Breast epithelium (tissue), 4 donors: ENCODE measurements around the gene IGSF22. TPM values are rescaled to one million over a fixed set of nuclear protein-coding genes. Genes with fewer than 3 reads are reported as not detected.

Experiments used
- DNase-seq, 2 donors: peaks; one replicate each; pipeline ENCODE4 v3.0.0-alpha.2; 2019; ENCODE audit warnings: low spot score in 2 of 2
- H3K27ac ChIP-seq, 2 donors: fragments of 200-600 bp; sonication (generic) in 1 of 2; one replicate each; pipeline ENCODE4 v1.5.1; 2016 to 2019; ENCODE audit warnings: mild to moderate bottlenecking in 1 of 2
- H3K27me3 ChIP-seq, 2 donors: fragments of 200-600 bp; sonication (generic) in 1 of 2; one replicate each; pipeline versions ENCODE4 v1.5.1 to v1.6.0; 2017 to 2019; ENCODE audit warnings: control low read depth in 1 of 2, mild to moderate bottlenecking in 1 of 2
- H3K36me3 ChIP-seq: fragments of 200-600 bp; one replicate; pipeline ENCODE4 v1.5.1; 2019
- H3K4me1 ChIP-seq, 2 donors: fragments of 200-600 bp; sonication (generic); one replicate each; pipeline ENCODE4 v1.5.1; 2016 to 2019; ENCODE audit warnings: control low read depth in 1 of 2
- H3K4me3 ChIP-seq, 3 donors: fragments of 200-600 bp; sonication (generic); 1 replicate in 2 of 3; 2 replicates in 1 of 3; pipeline ENCODE4 v1.5.1; 2016 to 2019; ENCODE audit warnings: mild to moderate bottlenecking in 3 of 3, moderate library complexity in 2 of 3
- H3K9me3 ChIP-seq, 2 donors: fragments of 200-600 bp; sonication (generic) in 1 of 2; one replicate each; pipeline ENCODE4 v1.5.1; 2016 to 2019; ENCODE audit warnings: control low read depth in 1 of 2
- CTCF ChIP-seq, 3 donors: fragments of 450-650 bp; IDR thresholded peaks; one replicate each; pipeline ENCODE4 v1.5.1; 2016 to 2017; ENCODE audit warnings: antibody characterized with exemption in 3 of 3, mild to moderate bottlenecking in 3 of 3, moderate library complexity in 3 of 3
- POLR2A ChIP-seq: fragments of 450-650 bp; IDR thresholded peaks from one replicate; pipeline ENCODE4 v1.6.1; 2016; ENCODE audit warnings: antibody characterized with exemption, mild to moderate bottlenecking, moderate library complexity
- POLR2AphosphoS5 ChIP-seq, 3 donors: sonication (generic); formaldehyde crosslinking; IDR thresholded peaks; one replicate each; pipeline ENCODE4 v1.6.1; 2017; ENCODE audit warnings: antibody characterized with exemption in 3 of 3
- intact Hi-C: fragments of 100-400 bp; cut with DNase I; formaldehyde crosslinking; loops from one replicate; pipeline ENCODE4 v1.15.1; 2023; ENCODE audit warnings: low total_unique reads
- total RNA-seq, 3 donors: library from RNA; depleted of rRNA; stranded (reverse); fragments of >200 nt; gene quantifications; one replicate each; pipeline ENCODE4 v1.1.0, GENCODE V29; 2016

IGSF22 gene
- total RNA-seq, 3 donors from 2014 or later = 0.44 to 0.66 TPM; not detected in 1

- Histone ChIP-seq H3K4me3 (no peak overlapping the region), H3K9me3 (no peaks in the 10 kb centered on the region), H3K27me3 (no peaks in the 10 kb centered on the region), H3K4me1 (no peaks in the 10 kb centered on the region), H3K36me3 (no peaks in the 10 kb centered on the region), H3K27ac (no peak overlapping the region)
- DNase-seq = no peak
- intact Hi-C loops = no loop called here
- TF ChIP-seq CTCF (IDR thresholded peaks at IDR 0.05) (no peak), POLR2A (no peak), POLR2AphosphoS5 (IDR thresholded peaks at IDR 0.05) (no peak)
Observed at GRCh38 chr11:18657673-18658072, 68.3 kb downstream of the IGSF22 start.

Other genes with a start within 250 kb of the IGSF22 start
- 100 to 1,000 TPM in 1 of 3 donors, 10 to 100 TPM in 2; 66.5 to 114 (median 72.8) TPM for gene TSG101, start 199.2 kb downstream of the IGSF22 start, total RNA-seq
- 10 to 100 TPM; 28.5 to 54.4 (median 28.8) TPM for gene UEVLD, start 137.5 kb downstream of the IGSF22 start, total RNA-seq
- 1 to 10 TPM in 2 of 3 donors, not detected in 1; 2.6 TPM for gene MISFA, start 126.4 kb downstream of the IGSF22 start, total RNA-seq
- 10 to 100 TPM; 19.5 to 30.6 (median 27.5) TPM for gene SPTY2D1, start 91.8 kb downstream of the IGSF22 start, total RNA-seq
- 10 to 100 TPM in 2 of 3 donors, 1 to 10 TPM in 1; 9.9 to 16.7 (median 12.7) TPM for gene TMEM86A, start 27.4 kb downstream of the IGSF22 start, total RNA-seq
- 1 to 10 TPM in 2 of 3 donors, under 1 TPM in 1; 0.59 to 2.2 (median 1.3) TPM for gene PTPN5, start 65.6 kb upstream of the IGSF22 start, total RNA-seq
- not detected for gene MRGPRX1, start 213.2 kb upstream of the IGSF22 start, total RNA-seq